Left cardiac atrium (tissue), 4 donors: ENCODE data around the gene E2F8. TPM values are rescaled to one million over a fixed set of nuclear protein-coding genes. Genes with fewer than 3 reads are reported as not detected.
"Not testable (repeated sequence)": the region's sequence is repeated elsewhere in the genome, so short reads cannot be mapped to it uniquely, and the experiment has no call there.

Source experiments
- ATAC-seq, 2 donors: fragments of 200-7000 bp; cut with Tn5 transposase; one replicate each; pipeline ENCODE4 v1.9.1; 2020; ENCODE audit warnings: mild to moderate bottlenecking in 2 of 2, moderate library complexity in 2 of 2
- DNase-seq: peaks from one replicate; pipeline ENCODE4 v3.0.0-alpha.2; 2020
- intact Hi-C, 2 donors: fragments of 100-400 bp; cut with DNase I; formaldehyde crosslinking; loops; one replicate each; pipeline versions ENCODE4 v1.14.1 to v1.15.1; 2022 to 2023
- long read RNA-seq: library from polyadenylated mRNA; unstranded; transcript quantifications from one replicate; pipeline ENCODE4 v2.0.0, GENCODE V29; 2021
- total RNA-seq, 2 donors: library from RNA; stranded (reverse); fragmentation: NEBNext Ultra II Directional; extraction: Animal tissue kit (Norgen Biotek cat#: 25700); gene quantifications; one replicate each; pipeline ENCODE4 v1.2.1, GENCODE V29; 2021
- donor health status: DM: no; HTN: yes; CAD: no.
- donor health status: DM: no; HTN: yes; CAD: no; lungs with severe emphysema.
- donor health status: DM: yes; HTN: yes; CAD: no.
- donor health status: Dilated cardiomyopathy.

The E2F8 gene
- 1 to 10 TPM; 3.4 to 4.2 TPM for total RNA-seq
- long read RNA-seq, partial matches to known transcripts = 0 of 3 reads
- long read RNA-seq, other reads (novel, unspliced or antisense) = 1 of 3 reads

DNA sequence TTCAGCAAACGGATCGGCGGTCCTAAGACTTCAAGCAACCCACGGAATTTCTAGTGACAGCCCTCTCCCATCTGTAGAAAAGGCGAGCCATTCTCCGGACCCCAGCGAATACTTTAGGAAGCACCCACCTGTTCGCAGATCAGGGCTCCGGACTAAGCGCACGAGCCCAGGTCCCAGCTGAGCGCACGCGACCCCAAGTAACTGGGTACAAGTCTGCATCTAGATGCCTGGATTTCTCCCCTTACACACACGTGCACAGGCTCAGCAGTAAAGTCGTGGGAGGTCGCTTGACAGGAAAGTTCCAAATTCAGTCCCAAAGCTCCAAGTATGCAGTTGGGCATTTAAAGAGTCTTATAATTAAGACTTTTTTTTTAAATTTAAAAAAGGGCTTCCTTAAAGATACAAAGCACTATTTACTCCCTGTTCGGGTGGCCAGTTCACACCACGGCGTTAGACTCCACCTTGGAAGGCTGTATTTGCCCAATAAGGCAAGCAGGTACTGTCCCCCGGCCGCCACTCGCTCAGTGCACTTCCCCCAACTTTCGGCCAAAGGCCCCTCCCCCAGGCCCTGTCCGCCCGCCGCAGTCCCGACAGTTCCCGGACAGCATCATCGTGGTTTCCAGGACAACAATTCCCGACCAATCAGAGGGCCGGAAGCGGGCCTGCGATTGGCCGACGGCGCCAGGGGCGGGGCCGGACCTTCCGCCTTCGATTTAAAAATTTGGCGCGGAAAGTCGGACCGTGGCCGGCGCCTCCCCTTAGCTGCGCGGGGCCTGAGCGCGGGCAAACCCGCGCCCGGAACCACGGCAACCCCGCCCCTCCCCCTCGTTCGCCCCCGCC, at the start of gene E2F8:
Gene E2F8 (minus strand): TSS at position 526 of the 840 bp plus-strand sequence. CDS start 824 bp downstream, outside the sequence.
- intact Hi-C loops = loop anchor here in 1 of 2 donors (5.0 to 10.0 kb wide), 2 partner anchors 43 to 166 kb away; no protein-coding TSS in a partner anchor
- DNase-seq = peak; percentile 94
- ATAC-seq = peak; percentile 98 to 99

DNA sequence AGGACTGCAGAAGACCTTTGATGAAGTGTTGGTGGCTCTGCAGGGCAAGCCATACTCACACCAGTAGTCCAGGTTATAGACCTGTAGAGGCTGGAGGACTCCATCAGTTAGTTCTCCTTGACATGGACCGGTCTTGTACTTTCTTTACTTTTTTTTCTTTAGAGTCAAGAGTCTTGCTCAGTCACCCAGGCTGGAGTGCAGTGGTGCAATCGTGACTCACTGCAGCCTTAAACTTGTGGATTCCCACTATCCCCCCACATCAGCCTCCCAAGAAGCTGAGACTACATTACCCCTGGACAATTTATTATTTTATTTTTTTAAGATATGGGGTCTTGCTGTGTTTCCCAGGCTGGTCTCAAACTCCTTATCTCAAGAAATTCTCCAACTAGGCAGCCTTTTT, 49.6 kb upstream of the E2F8 start:
- DNase-seq (no peak), ATAC-seq (no peak)
- intact Hi-C loops = no loop called here

GRCh38 chr11:19288256-19288655, 47.5 kb upstream of the E2F8 start:
- ATAC-seq = no peak
- intact Hi-C loops = no loop called here
- no peak for DNase-seq

DNA sequence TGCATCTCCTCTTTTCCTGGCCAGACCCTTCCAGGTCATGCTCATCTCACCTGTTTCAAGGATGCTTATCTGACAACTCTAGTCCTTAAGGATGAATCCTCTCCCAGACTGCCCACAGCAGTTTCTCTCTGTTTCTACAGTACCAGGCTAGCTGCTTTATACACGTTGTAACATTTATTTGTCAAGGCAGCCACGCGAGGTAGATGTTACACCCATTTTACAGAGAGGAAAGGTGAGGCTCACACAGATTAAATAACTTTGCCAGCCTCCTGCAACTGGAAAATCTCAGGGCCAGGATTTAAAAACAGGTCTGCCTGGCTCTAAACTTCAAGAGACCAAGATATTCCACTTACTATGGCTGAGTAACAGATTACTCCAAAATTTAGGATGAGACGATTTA, 45.7 kb upstream of the E2F8 start:
- no peak for DNase-seq
- intact Hi-C loops = no loop called here

DNA sequence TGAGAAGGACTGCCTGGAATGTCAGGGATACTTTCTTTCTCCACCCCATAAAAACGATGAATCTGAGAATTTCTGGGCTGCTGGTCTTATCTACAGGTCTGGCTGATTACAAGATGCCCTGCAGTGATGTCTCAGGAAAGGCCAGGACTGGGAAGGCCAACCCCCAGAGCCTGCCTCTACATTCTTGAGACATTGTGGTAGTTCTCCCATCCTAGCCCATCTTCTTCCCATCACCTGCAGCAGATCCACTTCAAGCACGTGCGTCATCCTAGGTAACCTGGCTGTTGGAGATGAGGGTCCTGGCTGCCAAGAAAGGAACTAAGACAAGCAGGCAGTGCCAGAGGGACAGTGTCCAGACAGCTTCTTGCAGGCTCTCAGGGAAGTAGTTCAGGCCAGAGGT, 44.1 kb upstream of the E2F8 start:
- DNase-seq (no peak), ATAC-seq (no peak)
- intact Hi-C loops = no loop called here

More for the DNA sequence above, 45.7 kb upstream of the E2F8 start:
- ATAC-seq = no peak

- ATAC-seq (no peak), DNase-seq (no peak)
- intact Hi-C loops = no loop called here
These were observed 43.2 kb upstream of the E2F8 start for GRCh38 chr11:19283991-19284390.

GRCh38 chr11:19281555-19281954, 40.8 kb upstream of the E2F8 start:
- ATAC-seq = no peak
- no peak for DNase-seq
- intact Hi-C loops = no loop called here

DNA sequence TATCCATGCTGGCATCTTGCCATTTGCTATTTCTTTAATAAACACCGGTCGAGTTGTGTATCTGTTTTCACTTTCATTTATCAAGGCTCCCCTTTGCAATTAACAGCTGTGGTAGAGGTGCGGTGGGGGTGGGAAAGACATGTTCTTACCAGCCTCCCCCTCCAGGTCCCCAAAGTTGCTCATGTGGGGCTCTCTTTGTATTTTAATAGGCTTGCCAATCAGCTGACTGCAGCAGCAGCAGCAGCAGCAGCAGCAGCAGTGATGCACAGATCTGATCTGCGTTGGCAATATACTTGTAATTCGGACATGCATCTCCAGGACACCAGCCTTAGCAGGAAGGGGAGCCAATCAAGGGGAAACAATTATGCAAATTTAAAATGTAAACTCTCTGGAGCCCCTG, 40.3 kb upstream of the E2F8 start:
- peak in 1 of 2 donors; percentile 50 for ATAC-seq
- DNase-seq = no peak
- intact Hi-C loops = no loop called here

- ATAC-seq (no peak), DNase-seq (no peak)
- intact Hi-C loops = no loop called here
These were observed 38.7 kb upstream of the E2F8 start for GRCh38 chr11:19279451-19279850.

GRCh38 chr11:19276859-19277808, 36.4 kb upstream of the E2F8 start:
- ATAC-seq (peak in 1 of 2 donors; percentile 40), DNase-seq (no peak)
- intact Hi-C loops = no loop called here

DNA sequence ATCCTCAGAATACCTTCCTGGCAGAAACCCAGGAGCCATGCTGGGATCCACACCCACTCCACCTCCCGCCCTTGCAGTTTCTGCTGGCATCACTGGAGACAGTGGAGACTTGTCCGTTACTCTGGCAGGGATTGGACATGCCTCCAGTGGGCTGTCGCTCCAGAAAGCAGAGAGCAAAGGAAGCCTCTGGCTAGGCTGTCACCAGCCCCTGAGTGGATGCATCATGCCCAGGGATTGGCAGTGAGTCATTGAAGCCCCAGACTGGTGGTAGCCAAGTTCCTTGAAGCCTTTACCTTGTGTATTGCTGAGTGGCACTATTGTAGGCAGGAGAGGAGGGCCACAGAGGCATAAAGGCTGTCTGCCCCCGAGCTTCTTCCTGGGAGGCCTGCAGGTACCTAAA, 34.8 kb upstream of the E2F8 start:
- ATAC-seq (no peak), DNase-seq (no peak)
- intact Hi-C loops = no loop called here

DNA sequence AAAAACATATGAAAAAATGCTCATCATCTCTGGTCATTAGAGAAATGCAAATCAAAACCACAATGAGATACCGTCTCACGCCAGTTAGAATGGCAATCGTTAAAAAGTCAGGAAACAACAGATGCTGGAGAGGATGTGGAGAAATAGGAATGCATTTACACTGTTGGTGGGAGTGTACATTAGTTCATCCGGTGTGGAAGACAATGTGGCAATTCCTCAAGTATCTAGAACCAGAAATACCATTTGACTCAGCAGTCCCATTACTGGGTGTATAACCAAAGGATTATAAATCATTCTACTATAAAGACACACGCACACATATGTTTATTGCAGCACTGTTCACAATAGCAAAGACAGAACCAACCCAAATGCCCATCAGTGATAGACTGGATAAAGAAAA, 32.5 kb upstream of the E2F8 start:
- DNase-seq, intact Hi-C loops, ATAC-seq: not testable (repeated sequence)

DNA sequence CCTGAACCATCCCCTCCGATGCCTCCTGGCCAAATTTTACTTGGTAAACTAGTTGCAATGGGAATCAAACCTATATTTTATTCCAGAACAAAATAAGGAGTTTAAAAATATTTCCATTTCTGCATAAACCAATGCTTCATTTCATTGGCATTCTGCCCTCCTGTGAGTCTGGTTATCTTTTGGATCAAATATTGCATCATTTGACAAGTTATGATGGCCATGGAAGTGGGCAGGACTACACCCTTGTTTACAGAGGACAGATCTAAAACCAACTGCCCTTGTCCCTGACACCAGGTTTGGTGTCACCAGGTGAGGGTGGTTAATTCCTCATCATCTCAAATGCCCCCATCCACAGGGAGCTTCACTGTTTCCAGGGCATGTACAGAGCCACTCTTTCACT, 28.2 kb upstream of the E2F8 start:
- intact Hi-C loops = loop anchor here in 1 of 2 donors (10.0 kb wide), 1 partner anchor 286 kb away; no protein-coding TSS in a partner anchor
- ATAC-seq = no peak
- DNase-seq = no peak

- ATAC-seq = no peak
- intact Hi-C loops = loop anchor here in 1 of 2 donors (10.0 kb wide), 1 partner anchor 287 kb away; no protein-coding TSS in a partner anchor
These were observed 26.8 kb upstream of the E2F8 start for GRCh38 chr11:19267567-19267966.

DNA sequence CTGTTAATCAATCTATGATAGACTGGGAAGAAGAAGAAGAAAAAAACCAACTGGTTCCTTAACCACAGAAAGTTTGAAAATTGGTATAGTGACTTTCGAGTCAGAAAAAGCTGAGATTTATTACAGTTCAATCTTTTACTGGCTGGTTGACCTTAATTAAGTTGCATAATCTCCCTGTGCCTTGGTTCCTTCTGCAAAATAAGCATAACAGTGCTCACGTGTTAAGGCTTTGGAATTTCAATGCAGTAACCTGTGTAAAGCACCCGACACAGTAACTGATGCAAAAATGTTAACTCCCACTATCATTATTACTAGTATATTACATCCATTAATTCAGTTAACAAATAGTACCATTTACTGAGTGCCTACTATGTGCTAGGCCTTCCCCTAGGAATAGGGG, 22.6 kb upstream of the E2F8 start:
- ATAC-seq (no peak), DNase-seq (no peak)
- intact Hi-C loops = loop anchor here in 1 of 2 donors (10.0 kb wide), 1 partner anchor 291 kb away; no protein-coding TSS in a partner anchor

More at GRCh38 chr11:19267567-19267966, 26.8 kb upstream of the E2F8 start:
- DNase-seq = no peak

GRCh38 chr11:19259487-19260345, 19.0 kb upstream of the E2F8 start:
- DNase-seq (peak; percentile 64), ATAC-seq (peak; percentile 61 to 69)
- intact Hi-C loops = loop anchor here (5.0 to 10.0 kb wide), 2 partner anchors 293 to 295 kb away; no protein-coding TSS in a partner anchor

GRCh38 chr11:19258641-19259230, 18.0 kb upstream of the E2F8 start:
- intact Hi-C loops = loop anchor here in 1 of 2 donors (5.0 kb wide), 1 partner anchor 294 kb away; no protein-coding TSS in a partner anchor
- DNase-seq (no peak), ATAC-seq (no peak)

- ATAC-seq = not testable (repeated sequence)
These were observed 13.7 kb upstream of the E2F8 start for GRCh38 chr11:19254441-19254840.

More at GRCh38 chr11:19254441-19254840, 13.7 kb upstream of the E2F8 start:
- DNase-seq, intact Hi-C loops: not testable (repeated sequence)
